DND-41 (cell line): ENCODE data around the gene EGF.

ENCODE experiments used
- EZH2 ChIP-seq: IDR thresholded peaks from 3 replicates; pipeline ENCODE4 v1.6.1; 2012; ENCODE audit warnings: borderline replicate concordance, low read depth, mild to moderate bottlenecking, moderate library complexity, low read length, inconsistent platforms; ENCODE audit not compliant: severe bottlenecking
- TF ChIP-seq, protein P1 (sequence below): IDR thresholded peaks from 2 replicates; pipeline ENCODE4 v1.5.1; 2012; ENCODE audit warnings: borderline replicate concordance, low read length, moderate library complexity, mild to moderate bottlenecking; ENCODE audit not compliant: poor library complexity, severe bottlenecking; ENCODE audit errors: extremely low read depth

- TF ChIP-seq, protein P1, sequence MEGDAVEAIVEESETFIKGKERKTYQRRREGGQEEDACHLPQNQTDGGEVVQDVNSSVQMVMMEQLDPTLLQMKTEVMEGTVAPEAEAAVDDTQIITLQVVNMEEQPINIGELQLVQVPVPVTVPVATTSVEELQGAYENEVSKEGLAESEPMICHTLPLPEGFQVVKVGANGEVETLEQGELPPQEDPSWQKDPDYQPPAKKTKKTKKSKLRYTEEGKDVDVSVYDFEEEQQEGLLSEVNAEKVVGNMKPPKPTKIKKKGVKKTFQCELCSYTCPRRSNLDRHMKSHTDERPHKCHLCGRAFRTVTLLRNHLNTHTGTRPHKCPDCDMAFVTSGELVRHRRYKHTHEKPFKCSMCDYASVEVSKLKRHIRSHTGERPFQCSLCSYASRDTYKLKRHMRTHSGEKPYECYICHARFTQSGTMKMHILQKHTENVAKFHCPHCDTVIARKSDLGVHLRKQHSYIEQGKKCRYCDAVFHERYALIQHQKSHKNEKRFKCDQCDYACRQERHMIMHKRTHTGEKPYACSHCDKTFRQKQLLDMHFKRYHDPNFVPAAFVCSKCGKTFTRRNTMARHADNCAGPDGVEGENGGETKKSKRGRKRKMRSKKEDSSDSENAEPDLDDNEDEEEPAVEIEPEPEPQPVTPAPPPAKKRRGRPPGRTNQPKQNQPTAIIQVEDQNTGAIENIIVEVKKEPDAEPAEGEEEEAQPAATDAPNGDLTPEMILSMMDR = no peak
- TF ChIP-seq EZH2 = no peak
These were observed 89.6 kb downstream of the EGF start for GRCh38 chr4:110002326-110002725.
